Stomach (tissue), 9 donors: ENCODE measurements around the gene EXOC2. TPM values are rescaled to one million over a fixed set of nuclear protein-coding genes. Genes with fewer than 3 reads are reported as not detected.

ENCODE experiments used
- DNase-seq, 2 donors: peaks; one replicate each; pipeline versions ENCODE4 v3.0.0 to v3.0.0-alpha.2; 2013 to 2019
- H3K27ac ChIP-seq, 5 donors: fragments of 200-600 bp in 4 of 5; sonication (generic) in 4 of 5; one replicate each; pipeline ENCODE4 v1.5.1; 2013 to 2019; ENCODE audit warnings: mild to moderate bottlenecking in 1 of 5, moderate library complexity in 1 of 5
- H3K27me3 ChIP-seq, 3 donors: fragments of 200-600 bp; sonication (generic); one replicate each; pipeline ENCODE4 v1.5.1; 2017 to 2019; ENCODE audit warnings: mixed run types in 1 of 3
- H3K36me3 ChIP-seq, 4 donors: fragments of 200-600 bp; sonication (generic); 1 replicate in 3 of 4; 2 replicates in 1 of 4; pipeline ENCODE4 v1.5.1; 2016 to 2019
- H3K4me1 ChIP-seq, 4 donors: fragments of 200-600 bp; sonication (generic); one replicate each; pipeline ENCODE4 v1.5.1; 2016 to 2019
- H3K4me3 ChIP-seq, 4 donors: fragments of 200-600 bp; sonication (generic) in 3 of 4; one replicate each; pipeline ENCODE4 v1.5.1; 2016 to 2019; ENCODE audit warnings: mild to moderate bottlenecking in 1 of 4
- H3K9me3 ChIP-seq, 4 donors: fragments of 200-600 bp; sonication (generic); one replicate each; pipeline ENCODE4 v1.5.1; 2016 to 2019
- EP300 ChIP-seq: sonication (generic); formaldehyde crosslinking; IDR thresholded peaks from one replicate; pipeline ENCODE4 v1.6.1; 2017; ENCODE audit warnings: antibody characterized with exemption
- POLR2A ChIP-seq, 4 donors: fragments of 450-650 bp; IDR thresholded peaks; one replicate each; pipeline ENCODE4 v1.6.1; 2016; ENCODE audit warnings: antibody characterized with exemption in 4 of 4, control low read depth in 2 of 4, mild to moderate bottlenecking in 1 of 4, moderate library complexity in 1 of 4
- POLR2AphosphoS5 ChIP-seq, 3 donors: sonication (generic); formaldehyde crosslinking; IDR thresholded peaks; one replicate each; pipeline ENCODE4 v1.6.1; 2016; ENCODE audit warnings: antibody characterized with exemption in 3 of 3
- WGBS, 5 donors: extraction: QIAGEN DNeasy Blood & Tissue Kit in 3 of 5; methylation state at CpG; one replicate each; pipeline versions ENCODE4 v1.1.5 to v1.1.7; 2013 to 2018; 5-methylcytosine and 5-hydroxymethylcytosine counted together
- intact Hi-C: fragments of 100-400 bp; cut with DNase I; formaldehyde crosslinking; loops from one replicate; pipeline ENCODE4 v1.15.1; 2023; ENCODE audit warnings: low total_unique reads
- polyA plus RNA-seq, 3 donors: library from polyadenylated mRNA; stranded (reverse); fragments of 200-250 nt; gene quantifications; one replicate each; pipeline ENCODE4 v1.2.3, GENCODE V29; 2013
- total RNA-seq, 5 donors: library from RNA; depleted of rRNA; stranded (reverse); fragments of >200 nt; gene quantifications; one replicate each; pipeline versions ENCODE4 v1.1.0 to v1.2.3, GENCODE V29; 2014 to 2016
- TF ChIP-seq, protein P1 (sequence below), 7 experiments: fragments of 450-650 bp in 4 of 7; fragments of 200-600 bp in 3 of 7; sonication (generic) in 3 of 7; IDR thresholded peaks; one replicate each; pipeline ENCODE4 v1.5.1; 2016 to 2019; ENCODE audit warnings: antibody characterized with exemption in 7 of 7, control low read depth in 2 of 7, mild to moderate bottlenecking in 1 of 7
- donor health status: healthy with polysubstance abuse.
- donor health status: Bipolar disorder and iron deficiency.
- donor health status: healthy.

EXOC2 gene
- total and polyA plus RNA-seq, 8 donors, result 5.3 to 39.7 (median 13.8) TPM

DNA sequence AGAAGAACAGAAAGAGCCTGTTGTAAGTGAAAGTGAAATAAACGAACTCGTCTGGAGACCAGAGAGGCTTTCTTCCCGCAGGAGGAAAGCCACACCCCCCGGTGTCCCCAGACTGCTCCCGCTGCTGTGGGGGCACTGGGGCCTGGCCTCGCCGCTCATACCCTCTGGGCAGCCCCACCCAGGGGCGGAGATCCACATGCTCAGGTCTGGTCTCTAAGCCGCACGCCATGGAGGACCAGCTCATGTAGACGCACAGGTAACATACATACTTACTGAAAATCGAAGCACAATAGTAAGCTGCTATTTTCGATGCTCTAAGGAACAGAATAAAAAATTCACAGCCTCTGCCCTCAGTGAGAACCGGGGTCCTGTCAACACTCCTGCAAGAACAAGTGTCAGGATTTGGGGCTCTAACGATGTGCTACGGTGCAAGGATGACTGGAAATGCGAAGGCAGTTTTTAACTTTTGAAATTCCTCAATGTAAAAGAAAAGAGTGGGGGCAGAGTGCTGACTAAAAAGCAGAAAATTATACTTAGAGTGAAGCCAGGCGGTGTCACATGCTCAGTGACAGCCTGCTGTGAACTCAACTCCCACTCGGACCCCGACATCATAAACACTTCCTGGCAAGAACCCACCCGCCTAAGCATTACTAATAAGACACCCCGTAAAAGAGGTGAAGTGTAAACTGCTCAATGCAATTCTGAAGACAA, 190.9 kb downstream of the EXOC2 start:
- H3K27ac ChIP-seq, result no peak overlapping the region
- 69 to 82% (median 78%) methylated on average over 20 to 22 of the region's 22 CpGs for WGBS, 5 donors
- no peak for TF ChIP-seq EP300
- no peaks in the 10 kb centered on the region for H3K4me1 ChIP-seq
- no peak for DNase-seq
- H3K4me3 ChIP-seq, result peak overlapping the region in 2 of 4 donors; percentile 3 to 26
- H3K27me3 ChIP-seq, result no peaks in the 10 kb centered on the region
- peaks cover 0 to 37% (median 33%) of the 10 kb centered on the region in 4 donors for H3K36me3 ChIP-seq
- intact Hi-C loops, result no loop called here
- no peaks in the 10 kb centered on the region for H3K9me3 ChIP-seq

DNA sequence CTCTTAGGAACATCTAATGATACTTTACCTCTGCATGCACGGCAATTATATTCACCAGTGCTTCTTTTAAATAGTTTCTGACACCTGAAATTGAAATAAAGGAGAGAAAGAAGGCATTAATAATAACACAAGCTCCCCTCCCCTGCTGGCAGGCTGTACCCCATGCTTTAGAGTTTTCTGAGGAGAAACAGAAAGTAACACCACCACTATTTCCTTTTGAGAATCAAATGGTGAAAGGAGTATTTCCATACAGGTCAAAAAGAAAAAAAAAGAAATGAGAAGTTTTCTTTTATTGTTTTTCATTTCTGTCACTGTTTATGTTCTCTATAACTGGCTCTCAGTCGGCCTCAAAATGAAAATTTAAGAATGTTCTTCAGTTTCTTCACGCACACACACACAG, 193.3 kb downstream of the EXOC2 start:
- Histone ChIP-seq H3K9me3 (no peaks in the 10 kb centered on the region), H3K4me3 (no peak overlapping the region), H3K4me1 (no peaks in the 10 kb centered on the region), H3K36me3 (peaks cover 6 to 48% (median 44%) of the 10 kb centered on the region in 4 donors), H3K27me3 (no peaks in the 10 kb centered on the region), H3K27ac (no peak overlapping the region)
- WGBS, 5 donors, result 68 to 85% (median 74%) methylated on average over 3 of the region's 3 CpGs
- no peak for TF ChIP-seq EP300
- TF ChIP-seq POLR2AphosphoS5 (IDR thresholded peaks at IDR 0.05), result no peak
- no peak for TF ChIP-seq POLR2A (IDR thresholded peaks at IDR 0.05)
- intact Hi-C loops, result no loop called here
- DNase-seq, result no peak

DNA sequence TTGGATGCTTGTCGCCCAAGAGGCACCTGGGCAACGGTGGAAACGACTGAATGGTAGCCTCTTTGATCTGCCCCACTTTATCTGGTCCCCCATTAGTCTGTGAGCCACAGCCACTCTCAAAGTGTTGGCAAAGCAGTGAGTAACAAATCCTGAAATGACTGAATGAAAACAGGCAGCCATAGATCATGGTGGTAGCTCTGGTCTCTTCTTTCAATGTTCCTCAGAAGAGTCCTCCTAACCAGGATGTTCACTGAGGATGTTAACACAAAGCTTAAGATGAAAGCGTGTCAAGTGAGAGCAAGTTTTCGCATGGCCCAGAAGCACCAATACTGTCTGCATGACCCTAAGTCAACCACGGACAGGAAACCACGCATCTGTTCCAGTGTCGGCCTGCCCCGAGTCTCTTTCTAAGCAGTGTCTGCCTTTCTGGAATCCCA, 194.1 kb downstream of the EXOC2 start:
- no peak for TF ChIP-seq POLR2A (IDR thresholded peaks at IDR 0.05)
- TF ChIP-seq POLR2AphosphoS5 (IDR thresholded peaks at IDR 0.05), result no peak
- no peak for TF ChIP-seq EP300
- TF ChIP-seq, protein P1, sequence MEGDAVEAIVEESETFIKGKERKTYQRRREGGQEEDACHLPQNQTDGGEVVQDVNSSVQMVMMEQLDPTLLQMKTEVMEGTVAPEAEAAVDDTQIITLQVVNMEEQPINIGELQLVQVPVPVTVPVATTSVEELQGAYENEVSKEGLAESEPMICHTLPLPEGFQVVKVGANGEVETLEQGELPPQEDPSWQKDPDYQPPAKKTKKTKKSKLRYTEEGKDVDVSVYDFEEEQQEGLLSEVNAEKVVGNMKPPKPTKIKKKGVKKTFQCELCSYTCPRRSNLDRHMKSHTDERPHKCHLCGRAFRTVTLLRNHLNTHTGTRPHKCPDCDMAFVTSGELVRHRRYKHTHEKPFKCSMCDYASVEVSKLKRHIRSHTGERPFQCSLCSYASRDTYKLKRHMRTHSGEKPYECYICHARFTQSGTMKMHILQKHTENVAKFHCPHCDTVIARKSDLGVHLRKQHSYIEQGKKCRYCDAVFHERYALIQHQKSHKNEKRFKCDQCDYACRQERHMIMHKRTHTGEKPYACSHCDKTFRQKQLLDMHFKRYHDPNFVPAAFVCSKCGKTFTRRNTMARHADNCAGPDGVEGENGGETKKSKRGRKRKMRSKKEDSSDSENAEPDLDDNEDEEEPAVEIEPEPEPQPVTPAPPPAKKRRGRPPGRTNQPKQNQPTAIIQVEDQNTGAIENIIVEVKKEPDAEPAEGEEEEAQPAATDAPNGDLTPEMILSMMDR (IDR thresholded peaks at IDR 0.05), result no peak
- Histone ChIP-seq H3K4me1 (no peaks in the 10 kb centered on the region), H3K27ac (peak overlapping the region in 1 of 5 donors; percentile 36), H3K4me3 (no peak overlapping the region), H3K36me3 (peaks cover 6 to 48% (median 43%) of the 10 kb centered on the region in 4 donors), H3K27me3 (no peaks in the 10 kb centered on the region), H3K9me3 (no peaks in the 10 kb centered on the region)
- peak in 1 of 2 donors; percentile 31 for DNase-seq
- intact Hi-C loops, result no loop called here
- WGBS, 5 donors, result 70 to 88% (median 75%) methylated on average over 9 of the region's 9 CpGs

DNA sequence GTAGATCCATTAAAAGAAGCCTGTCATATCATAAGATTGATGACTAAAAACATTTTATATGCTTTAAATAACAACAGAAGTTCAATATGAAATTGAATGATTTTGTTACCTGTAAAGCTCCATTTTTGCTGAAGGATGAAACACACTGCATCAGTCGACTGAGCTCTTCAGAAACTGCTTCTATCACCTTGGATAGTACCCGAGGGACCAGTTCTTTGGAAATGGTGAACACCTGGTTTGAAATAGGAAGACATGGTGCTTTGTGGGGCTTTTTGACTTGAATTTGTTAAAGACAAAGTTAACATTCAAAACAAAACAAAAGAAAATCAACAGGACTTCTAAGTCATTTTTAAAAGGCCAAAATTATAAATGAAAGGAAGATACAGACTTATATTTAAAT, 195.7 kb downstream of the EXOC2 start:
- H3K9me3 ChIP-seq, result no peaks in the 10 kb centered on the region
- WGBS, 5 donors, result 88 to 97% (median 91%) methylated on average over 2 of the region's 2 CpGs
- H3K27ac ChIP-seq, result no peak overlapping the region
- H3K36me3 ChIP-seq, result peaks cover 6 to 48% (median 44%) of the 10 kb centered on the region in 4 donors
- H3K4me1 ChIP-seq, result no peaks in the 10 kb centered on the region
- H3K27me3 ChIP-seq, result no peaks in the 10 kb centered on the region
- H3K4me3 ChIP-seq, result no peak overlapping the region
- TF ChIP-seq EP300 (no peak), POLR2AphosphoS5 (IDR thresholded peaks at IDR 0.05) (no peak), POLR2A (IDR thresholded peaks at IDR 0.05) (no peak)
- TF ChIP-seq, protein P1 (IDR thresholded peaks at IDR 0.05), result no peak
- intact Hi-C loops, result no loop called here
- no peak for DNase-seq

DNA sequence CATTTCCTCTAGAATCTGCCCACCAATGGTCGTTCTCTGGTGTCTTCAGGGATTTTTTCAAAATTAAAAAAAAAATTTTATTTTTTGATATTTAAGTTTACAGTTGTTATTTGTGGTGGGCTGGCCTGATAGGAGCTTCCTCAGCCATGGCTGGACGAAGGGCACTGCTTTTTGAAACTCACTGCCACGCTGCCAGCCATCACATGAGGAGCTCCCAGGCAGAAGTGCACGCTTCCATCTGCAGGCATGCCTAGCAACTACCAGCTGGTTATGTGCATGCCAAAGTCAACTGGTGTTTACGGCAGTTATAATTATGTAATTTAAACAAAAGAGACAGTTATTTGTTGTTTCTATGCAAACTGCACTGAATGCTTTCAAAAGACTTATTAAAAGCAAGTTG, 196.3 kb downstream of the EXOC2 start:
- H3K4me1 ChIP-seq, result no peaks in the 10 kb centered on the region
- H3K27me3 ChIP-seq, result no peaks in the 10 kb centered on the region
- 96 to 97% (median 96%) methylated on average over 5 of the region's 5 CpGs for WGBS, 5 donors
- no peak overlapping the region for H3K4me3 ChIP-seq
- intact Hi-C loops, result no loop called here
- no peak for TF ChIP-seq EP300
- TF ChIP-seq POLR2AphosphoS5 (IDR thresholded peaks at IDR 0.05), result no peak
- no peak for TF ChIP-seq POLR2A (IDR thresholded peaks at IDR 0.05)
- TF ChIP-seq, protein P1 (IDR thresholded peaks at IDR 0.05), result no peak
- no peak for DNase-seq
- no peak overlapping the region for H3K27ac ChIP-seq
- peaks cover 6 to 49% (median 44%) of the 10 kb centered on the region in 4 donors for H3K36me3 ChIP-seq
- no peaks in the 10 kb centered on the region for H3K9me3 ChIP-seq
